ENCODE results near the gene LRRC4C. TPM values are rescaled to one million over a fixed set of nuclear protein-coding genes. Genes with fewer than 3 reads are reported as not detected.

Gene LRRC4C
- total and polyA plus RNA-seq, 2 donors (not counting 3 experiments of a cell fraction or from before 2014, with no cell fraction given), result not detected

- DNase-seq (ENCODE audit: low read depth, low spot score) (no peak), FAIRE-seq (no peak)
- H3K36me3 ChIP-seq (ENCODE audit: control insufficient read depth in 2 of 2, extremely low read depth in 1 of 2, insufficient read depth in 2 of 2, low read length in 2 of 2), result no peaks in the 10 kb centered on the region
- no peak overlapping the region for H3K27ac ChIP-seq (ENCODE audit: insufficient read depth, low read depth, low read length)
- intact Hi-C loops (cut with micrococcal nuclease), result no loop called here
- H3K4me2 ChIP-seq (ENCODE audit: insufficient read depth, low read length), result no peak overlapping the region
- BruUV-seq (replicated peaks), result no TSS peak
- no peaks in the 10 kb centered on the region for H4K20me1 ChIP-seq (replicated peaks; ENCODE audit: control insufficient read depth, extremely low read depth, insufficient read depth, low read length)
- no peaks in the 10 kb centered on the region for H3K9me1 ChIP-seq (replicated peaks; ENCODE audit: control insufficient read depth, extremely low read depth, insufficient read depth, low read length)
- CTCF ChIA-PET, result no interaction called here
- H3K27me3 ChIP-seq (ENCODE audit: control insufficient read depth in 2 of 2, insufficient read depth in 2 of 2, low read length in 2 of 2), result no peaks in the 10 kb centered on the region
- H3K79me2 ChIP-seq (ENCODE audit: control insufficient read depth, insufficient read depth, low read length), result no peaks in the 10 kb centered on the region
- POLR2A ChIA-PET, result no interaction called here
- H2AFZ ChIP-seq (ENCODE audit: low read depth, low read length), result no peak overlapping the region
- dilution Hi-C loops (cut with MboI; ENCODE audit: extremely low pct_ligation_motif_present, low sequenced_read_pairs), result no loop called here
- no peaks in the 10 kb centered on the region for H3K9me3 ChIP-seq (replicated peaks; ENCODE audit: control insufficient read depth, insufficient read depth, low read length)
- H3K4me3 ChIP-seq (replicated peaks in 1 of 3; ENCODE audit: insufficient read depth in 1 of 3, low read depth in 1 of 3, low read length in 3 of 3), result no peak overlapping the region
- no peak overlapping the region for H3K9ac ChIP-seq (replicated peaks; ENCODE audit: extremely low read depth, insufficient read depth, low read length)
- no peaks in the 10 kb centered on the region for H3K4me1 ChIP-seq (ENCODE audit: control insufficient read depth, extremely low read depth, insufficient read depth, low read length)
- no peak for TF ChIP-seq MAX (IDR thresholded peaks at IDR 0.05; ENCODE audit: insufficient read depth, insufficient read length)
- TF ChIP-seq EZH2 (IDR thresholded peaks at IDR 0.05; ENCODE audit: borderline replicate concordance, low read depth, low read length, severe bottlenecking), result no peak
- TF ChIP-seq FOS (IDR thresholded peaks at IDR 0.05; ENCODE audit: borderline replicate concordance, insufficient read depth, low read length), result no peak
- no peak for TF ChIP-seq MYC (IDR thresholded peaks at IDR 0.05; ENCODE audit: low read depth, low read length)
- TF ChIP-seq POLR2A (IDR thresholded peaks at IDR 0.05; ENCODE audit: low read depth, low read length), result no peak
Measured at GRCh38 chr11:40384991-40385390, 1074.5 kb downstream of the LRRC4C start.

GRCh38 chr11:40381481-40381880 is 1078.0 kb downstream of the LRRC4C start:
- FAIRE-seq, result no peak

More at GRCh38 chr11:40381481-40381880, 1078.0 kb downstream of the LRRC4C start:
- Histone ChIP-seq H3K9me1 (replicated peaks; ENCODE audit: control insufficient read depth, extremely low read depth, insufficient read depth, low read length) (no peaks in the 10 kb centered on the region), H3K9ac (replicated peaks; ENCODE audit: extremely low read depth, insufficient read depth, low read length) (no peak overlapping the region), H3K9me3 (replicated peaks; ENCODE audit: control insufficient read depth, insufficient read depth, low read length) (no peaks in the 10 kb centered on the region), H3K4me2 (ENCODE audit: insufficient read depth, low read length) (no peak overlapping the region), H4K20me1 (replicated peaks; ENCODE audit: control insufficient read depth, extremely low read depth, insufficient read depth, low read length) (no peaks in the 10 kb centered on the region), H3K4me1 (ENCODE audit: control insufficient read depth, extremely low read depth, insufficient read depth, low read length) (no peaks in the 10 kb centered on the region), H3K79me2 (ENCODE audit: control insufficient read depth, insufficient read depth, low read length) (no peaks in the 10 kb centered on the region), H3K27me3 (ENCODE audit: control insufficient read depth in 2 of 2, insufficient read depth in 2 of 2, low read length in 2 of 2) (no peaks in the 10 kb centered on the region), H3K4me3 (replicated peaks in 1 of 3; ENCODE audit: insufficient read depth in 1 of 3, low read depth in 1 of 3, low read length in 3 of 3) (no peak overlapping the region), H3K36me3 (ENCODE audit: control insufficient read depth in 2 of 2, extremely low read depth in 1 of 2, insufficient read depth in 2 of 2, low read length in 2 of 2) (no peaks in the 10 kb centered on the region), H3K27ac (ENCODE audit: insufficient read depth, low read depth, low read length) (no peak overlapping the region), H2AFZ (ENCODE audit: low read depth, low read length) (no peak overlapping the region)
- intact Hi-C loops (cut with micrococcal nuclease) (no loop called here), dilution Hi-C loops (cut with MboI; ENCODE audit: extremely low pct_ligation_motif_present, low sequenced_read_pairs) (no loop called here)
- ChIA-PET CTCF (no interaction called here), POLR2A (interaction anchor here (0.6 kb wide), 1 partner anchor 16 kb away, joined by 4 read pairs; no protein-coding TSS in a partner anchor)
- no TSS peak for BruUV-seq (replicated peaks)
- TF ChIP-seq FOS (IDR thresholded peaks at IDR 0.05; ENCODE audit: borderline replicate concordance, insufficient read depth, low read length), result no peak
- no peak for TF ChIP-seq JUN (IDR thresholded peaks at IDR 0.05; ENCODE audit: borderline replicate concordance, insufficient read depth, insufficient read length, low read depth)
- TF ChIP-seq GATA2 (IDR thresholded peaks at IDR 0.05; ENCODE audit: insufficient read depth, insufficient read length, low read depth, low read length), result no peak
- TF ChIP-seq POLR2A (IDR thresholded peaks at IDR 0.05; ENCODE audit: low read depth, low read length), result no peak
- TF ChIP-seq POLR2AphosphoS5 (IDR thresholded peaks at IDR 0.05; ENCODE audit: insufficient read depth, low read depth, low read length), result no peak
- no peak for TF ChIP-seq MAX (IDR thresholded peaks at IDR 0.05; ENCODE audit: insufficient read depth, insufficient read length)
- no peak for TF ChIP-seq EZH2 (IDR thresholded peaks at IDR 0.05; ENCODE audit: borderline replicate concordance, low read depth, low read length, severe bottlenecking)
- no peak for TF ChIP-seq CTCF (IDR thresholded peaks at IDR 0.05; ENCODE audit: extremely low read depth in 1 of 2, insufficient read depth in 1 of 2, low read depth in 1 of 2, low read length in 2 of 2)
- no peak for TF ChIP-seq MYC (IDR thresholded peaks at IDR 0.05; ENCODE audit: low read depth, low read length)
- no peak for DNase-seq (ENCODE audit: low read depth, low spot score)

All from endothelial cell of umbilical vein (primary cell).